Natural killer cell treated with Interleukin-12 subunit alpha and Interleukin-12 subunit beta and Interleukin-15 and Interleukin-18, amount 100 ng/mL, for 72 hours (primary cell): Measurements from ENCODE around the gene NEDD9. TPM values are rescaled to one million over a fixed set of nuclear protein-coding genes. Genes with fewer than 3 reads are reported as not detected.

Experiments used
- ATAC-seq, 2 donors: fragments of 150-1000 bp; cut with Tn5 transposase in 1 of 2; sonication (Bioruptor Pico), chemical (Tn5 transposase) in 1 of 2; 2 replicates each; pipeline ENCODE4 v1.10.0; 2021
- DNase-seq: peaks from one replicate; pipeline ENCODE4 v3.0.0; 2022; ENCODE audit warnings: low spot score
- H3K27ac Mint-ChIP-seq, 2 donors: 1 replicate in 1 of 2; 2 replicates in 1 of 2; pipeline ENCODE4 v1.8.0; 2022; ENCODE audit warnings: mixed read lengths in 2 of 2, mild to moderate bottlenecking in 1 of 2, moderate library complexity in 1 of 2
- H3K27me3 Mint-ChIP-seq, 2 donors: 1 replicate in 1 of 2; 2 replicates in 1 of 2; pipeline ENCODE4 v1.8.0; 2022; ENCODE audit warnings: mixed read lengths in 2 of 2
- H3K36me3 Mint-ChIP-seq: one replicate; pipeline ENCODE4 v1.8.0; 2022; ENCODE audit warnings: mixed read lengths
- H3K4me1 Mint-ChIP-seq, 2 donors: 1 replicate in 1 of 2; 2 replicates in 1 of 2; pipeline ENCODE4 v1.8.0; 2022; ENCODE audit warnings: low read depth in 2 of 2, mixed read lengths in 2 of 2, mild to moderate bottlenecking in 1 of 2
- H3K4me3 Mint-ChIP-seq: one replicate; pipeline ENCODE4 v1.8.0; 2022; ENCODE audit warnings: mixed read lengths
- H3K9me3 Mint-ChIP-seq: 2 replicates; pipeline ENCODE4 v1.8.0; 2022; ENCODE audit warnings: mixed read lengths
- total RNA-seq, 2 donors: library from RNA; stranded (reverse); gene quantifications; one replicate each; pipeline ENCODE4 v1.2.3, GENCODE V29; 2022

NEDD9 gene
- total RNA-seq, 2 donors from 2014 or later: 59.9 to 81.3 TPM

GRCh38 chr6:11236915-11237314, 4.4 kb upstream of the NEDD9 start:
- no peaks in the 10 kb centered on the region for H3K9me3 Mint-ChIP-seq
- DNase-seq (no peak), ATAC-seq (no peak)
- peaks cover 6% of the 10 kb centered on the region for H3K36me3 Mint-ChIP-seq
- H3K4me3 Mint-ChIP-seq: peak overlapping the region; percentile 49
- no peaks in the 10 kb centered on the region for H3K27me3 Mint-ChIP-seq
- peaks cover 44 to 46% of the 10 kb centered on the region in 2 donors for H3K4me1 Mint-ChIP-seq
- H3K27ac Mint-ChIP-seq: peak overlapping the region; percentile 82 to 83

GRCh38 chr6:11236076-11236750, 3.7 kb upstream of the NEDD9 start:
- Mint-ChIP-seq H3K9me3 (no peaks in the 10 kb centered on the region), H3K4me3 (peak overlapping the region; percentile 49), H3K36me3 (peaks cover 6% of the 10 kb centered on the region), H3K27me3 (no peaks in the 10 kb centered on the region), H3K27ac (peak overlapping the region; percentile 82 to 83), H3K4me1 (peaks cover 47 to 49% of the 10 kb centered on the region in 2 donors)
- DNase-seq (peak; percentile 71), ATAC-seq (peak; percentile 33 to 62)

GRCh38 chr6:11235062-11235461, 2.6 kb upstream of the NEDD9 start:
- no peaks in the 10 kb centered on the region for H3K9me3 Mint-ChIP-seq
- no peaks in the 10 kb centered on the region for H3K27me3 Mint-ChIP-seq
- H3K36me3 Mint-ChIP-seq: peaks cover 6% of the 10 kb centered on the region
- ATAC-seq: no peak
- no peak for DNase-seq
- H3K27ac Mint-ChIP-seq: peak overlapping the region; percentile 82 to 83
- no peak overlapping the region for H3K4me3 Mint-ChIP-seq
- peaks cover 58 to 60% of the 10 kb centered on the region in 2 donors for H3K4me1 Mint-ChIP-seq

GRCh38 chr6:11233673-11234573, 1.5 kb upstream of the NEDD9 start:
- DNase-seq: no peak
- no peaks in the 10 kb centered on the region for H3K9me3 Mint-ChIP-seq
- H3K4me3 Mint-ChIP-seq: peak overlapping the region; percentile 97
- H3K36me3 Mint-ChIP-seq: peaks cover 6% of the 10 kb centered on the region
- peak overlapping the region; percentile 98 to 99 for H3K27ac Mint-ChIP-seq
- H3K27me3 Mint-ChIP-seq: no peaks in the 10 kb centered on the region
- ATAC-seq: no peak
- H3K4me1 Mint-ChIP-seq: peaks cover 66 to 68% of the 10 kb centered on the region in 2 donors

- Mint-ChIP-seq H3K9me3 (no peaks in the 10 kb centered on the region), H3K27ac (peak overlapping the region; percentile 98 to 99), H3K36me3 (no peaks in the 10 kb centered on the region), H3K27me3 (no peaks in the 10 kb centered on the region), H3K4me1 (peaks cover 68 to 75% of the 10 kb centered on the region in 2 donors), H3K4me3 (peak overlapping the region; percentile 97)
- DNase-seq (no peak), ATAC-seq (peak in 1 of 2 donors; percentile 14)
Observed at GRCh38 chr6:11232770-11233626, 530 bp upstream of the NEDD9 start.

- ATAC-seq: no peak
- Mint-ChIP-seq H3K9me3 (no peaks in the 10 kb centered on the region), H3K36me3 (peaks cover 7% of the 10 kb centered on the region), H3K4me3 (peak overlapping the region; percentile 97), H3K4me1 (peaks cover 73 to 81% of the 10 kb centered on the region in 2 donors), H3K27ac (peak overlapping the region; percentile 98 to 99), H3K27me3 (no peaks in the 10 kb centered on the region)
- DNase-seq: no peak
Observed at GRCh38 chr6:11231564-11232192, 790 bp downstream of the NEDD9 start.

GRCh38 chr6:11231108-11231463, 1.4 kb downstream of the NEDD9 start:
- H3K27ac Mint-ChIP-seq: peak overlapping the region; percentile 98 to 99

GRCh38 chr6:11230158-11231107, 2.0 kb downstream of the NEDD9 start:
- peaks cover 70 to 78% of the 10 kb centered on the region in 2 donors for H3K4me1 Mint-ChIP-seq
- DNase-seq (no peak), ATAC-seq (no peak)
- no peaks in the 10 kb centered on the region for H3K27me3 Mint-ChIP-seq
- peaks cover 7% of the 10 kb centered on the region for H3K36me3 Mint-ChIP-seq
- no peaks in the 10 kb centered on the region for H3K9me3 Mint-ChIP-seq
- H3K4me3 Mint-ChIP-seq: peak overlapping the region; percentile 97
- peak overlapping the region; percentile 98 to 99 for H3K27ac Mint-ChIP-seq

More at GRCh38 chr6:11231108-11231463, 1.4 kb downstream of the NEDD9 start:
- no peaks in the 10 kb centered on the region for H3K27me3 Mint-ChIP-seq
- no peaks in the 10 kb centered on the region for H3K9me3 Mint-ChIP-seq
- ATAC-seq: no peak
- no peak for DNase-seq
- H3K4me1 Mint-ChIP-seq: peaks cover 71 to 80% of the 10 kb centered on the region in 2 donors
- peaks cover 7% of the 10 kb centered on the region for H3K36me3 Mint-ChIP-seq
- peak overlapping the region; percentile 97 for H3K4me3 Mint-ChIP-seq

- H3K27ac Mint-ChIP-seq: peak overlapping the region; percentile 98 to 99
- H3K36me3 Mint-ChIP-seq: peaks cover 12% of the 10 kb centered on the region
- no peak for DNase-seq
- peak overlapping the region; percentile 97 for H3K4me3 Mint-ChIP-seq
- H3K9me3 Mint-ChIP-seq: no peaks in the 10 kb centered on the region
- no peak for ATAC-seq
- peaks cover 77 to 84% of the 10 kb centered on the region in 2 donors for H3K4me1 Mint-ChIP-seq
- H3K27me3 Mint-ChIP-seq: no peaks in the 10 kb centered on the region
Observed at GRCh38 chr6:11229655-11230046, 2.8 kb downstream of the NEDD9 start.

- Mint-ChIP-seq H3K27me3 (no peaks in the 10 kb centered on the region), H3K4me1 (peaks cover 79 to 86% of the 10 kb centered on the region in 2 donors), H3K4me3 (peak overlapping the region; percentile 97), H3K27ac (peak overlapping the region in 1 of 2 donors; percentile 98), H3K9me3 (no peaks in the 10 kb centered on the region), H3K36me3 (peaks cover 12% of the 10 kb centered on the region)
- DNase-seq: no peak
- ATAC-seq: no peak
Observed at GRCh38 chr6:11228935-11229654, 3.4 kb downstream of the NEDD9 start.

GRCh38 chr6:11227698-11228097, 4.8 kb downstream of the NEDD9 start:
- Mint-ChIP-seq H3K9me3 (no peaks in the 10 kb centered on the region), H3K36me3 (peaks cover 12% of the 10 kb centered on the region), H3K4me3 (peak overlapping the region; percentile 30), H3K27me3 (no peaks in the 10 kb centered on the region), H3K27ac (peak overlapping the region; percentile 95 to 97), H3K4me1 (peaks cover 79 to 86% of the 10 kb centered on the region in 2 donors)
- DNase-seq: no peak
- ATAC-seq: no peak

GRCh38 chr6:11226005-11226404, 6.5 kb downstream of the NEDD9 start:
- Mint-ChIP-seq H3K27ac (peak overlapping the region; percentile 95 to 97), H3K4me1 (peaks cover 81 to 90% of the 10 kb centered on the region in 2 donors), H3K9me3 (no peaks in the 10 kb centered on the region), H3K36me3 (peaks cover 12% of the 10 kb centered on the region), H3K4me3 (peak overlapping the region; percentile 64), H3K27me3 (no peaks in the 10 kb centered on the region)
- ATAC-seq (no peak), DNase-seq (no peak)
